ENCODE data around the gene TEX35. TPM values are rescaled to one million over a fixed set of nuclear protein-coding genes. Genes with fewer than 3 reads are reported as not detected.
"Not testable (repeated sequence)": the region's sequence is repeated elsewhere in the genome, so short reads cannot be mapped to it uniquely, and the experiment has no call there.

Gene TEX35
- polyA plus RNA-seq, 3 donors: 0.06 TPM; not detected in 2

- H3K27ac ChIP-seq (ENCODE audit: low read depth, low read length): no peak overlapping the region
- 91 to 95% (median 93%) methylated on average over 4 of the region's 4 CpGs for WGBS, 3 donors
Measured at GRCh38 chr1:178491721-178492120, 21.2 kb upstream of the TEX35 start.

DNA sequence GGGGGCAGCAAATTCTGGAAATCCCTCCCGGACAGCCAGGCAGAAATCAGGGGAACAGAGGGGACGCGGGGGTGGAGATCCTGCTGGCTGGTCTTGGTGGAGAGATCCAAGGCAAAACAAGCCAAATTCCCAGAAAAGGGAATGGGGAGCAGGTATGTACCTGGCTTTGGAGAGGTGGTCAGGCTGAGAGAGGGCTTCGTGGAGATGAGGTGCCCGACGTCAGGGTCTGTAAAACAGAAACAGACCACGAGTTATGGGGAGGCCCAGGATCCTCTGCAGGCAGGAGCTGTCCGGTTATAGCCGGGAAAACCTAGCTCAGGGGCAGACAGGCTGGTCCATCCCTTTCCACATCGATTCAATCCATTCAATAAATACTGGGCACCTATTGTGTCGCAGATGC, 20.6 kb upstream of the TEX35 start:
- H3K27ac ChIP-seq (ENCODE audit: low read depth, low read length): no peak overlapping the region
- 89 to 92% (median 90%) methylated on average over 11 of the region's 11 CpGs for WGBS, 3 donors

DNA sequence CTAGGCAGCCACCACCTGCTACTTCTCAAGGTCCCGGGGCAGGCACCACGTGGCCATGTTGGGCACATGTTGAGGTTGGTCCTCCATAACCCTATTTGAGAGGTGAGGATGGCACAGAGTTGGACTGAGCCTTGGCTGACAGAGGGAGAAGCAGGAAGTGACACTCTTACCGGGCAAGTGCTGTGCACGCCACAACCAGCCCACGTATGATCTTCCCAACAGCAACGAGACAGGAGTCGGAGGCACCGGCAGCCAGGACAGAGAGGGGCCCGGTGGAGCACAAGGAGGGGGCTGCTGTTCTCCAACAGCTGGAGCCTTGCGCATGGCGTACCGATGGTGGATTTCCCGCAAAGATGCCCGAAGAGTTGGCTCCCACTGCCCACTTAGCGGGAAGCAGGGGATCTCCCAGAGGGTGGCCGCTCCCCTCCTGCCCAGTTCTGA, 19.6 kb upstream of the TEX35 start:
- WGBS, 3 donors: 89 to 96% (median 91%) methylated on average over 15 to 16 of the region's 16 CpGs
- no peak overlapping the region for H3K27ac ChIP-seq (ENCODE audit: low read depth, low read length)

DNA sequence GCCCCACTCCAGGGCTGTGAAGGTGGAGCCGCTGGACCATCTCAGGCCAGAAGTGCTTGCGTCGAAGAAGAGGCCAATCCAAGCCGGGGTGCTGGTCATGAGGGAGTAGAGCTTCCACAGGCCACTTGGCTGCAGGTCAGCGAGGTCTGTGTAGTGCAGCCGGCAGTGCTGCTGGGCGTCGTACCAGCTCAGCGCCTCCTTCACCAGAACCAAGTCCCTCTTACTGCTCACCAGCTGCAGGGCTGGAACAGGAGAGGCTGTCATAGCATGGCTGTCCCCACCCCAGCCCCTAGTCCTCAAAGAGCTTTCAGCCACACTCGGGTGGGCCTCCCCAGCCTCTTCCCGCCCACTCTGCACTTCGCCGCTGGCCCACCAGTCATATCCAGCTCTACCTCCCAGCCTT, 18.3 kb upstream of the TEX35 start:
- H3K27ac ChIP-seq (ENCODE audit: low read depth, low read length): no peak overlapping the region
- 94 to 96% (median 95%) methylated on average over 13 of the region's 13 CpGs for WGBS, 3 donors

- no peak overlapping the region for H3K27ac ChIP-seq (ENCODE audit: low read depth, low read length)
- WGBS, 3 donors: 89 to 100% (median 99%) methylated on average over 1 of the region's 1 CpG
Measured at GRCh38 chr1:178495158-178495557, 17.8 kb upstream of the TEX35 start.

DNA sequence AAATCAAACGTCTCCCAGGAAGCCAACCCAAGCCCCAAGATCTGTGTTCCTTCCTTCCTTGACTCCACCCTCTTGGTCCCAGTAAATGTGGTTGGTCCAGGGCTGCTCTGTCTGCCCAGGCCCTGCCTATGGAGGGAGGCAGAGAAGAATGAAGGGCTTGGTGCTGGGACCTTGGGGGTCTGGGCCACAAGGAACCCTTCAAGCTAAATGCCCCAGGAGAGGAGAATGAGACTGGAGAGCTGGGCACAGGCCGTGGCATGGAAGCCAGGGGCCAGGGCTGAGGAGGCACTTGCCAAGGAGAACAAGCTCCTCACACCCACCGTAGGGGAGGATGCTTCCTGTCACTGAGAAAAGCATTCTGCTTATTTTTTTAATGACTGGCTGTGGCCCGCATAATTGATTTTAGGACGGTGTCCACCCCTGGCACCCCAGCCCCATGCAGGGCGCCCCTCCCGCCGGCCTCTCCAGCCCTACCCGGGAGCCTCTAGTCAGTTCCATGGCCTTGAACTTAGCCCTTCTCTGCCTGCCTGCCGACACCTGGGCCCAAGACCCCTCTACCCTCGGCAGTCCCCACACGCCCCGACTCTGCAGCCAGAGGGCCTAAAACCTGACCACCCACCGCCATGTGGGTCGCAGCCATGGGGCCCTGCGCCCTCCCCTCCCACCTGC, 17.0 kb upstream of the TEX35 start:
- 83 to 90% (median 86%) methylated on average over 16 of the region's 16 CpGs for WGBS, 3 donors
- H3K27ac ChIP-seq (ENCODE audit: low read depth, low read length): no peak overlapping the region

DNA sequence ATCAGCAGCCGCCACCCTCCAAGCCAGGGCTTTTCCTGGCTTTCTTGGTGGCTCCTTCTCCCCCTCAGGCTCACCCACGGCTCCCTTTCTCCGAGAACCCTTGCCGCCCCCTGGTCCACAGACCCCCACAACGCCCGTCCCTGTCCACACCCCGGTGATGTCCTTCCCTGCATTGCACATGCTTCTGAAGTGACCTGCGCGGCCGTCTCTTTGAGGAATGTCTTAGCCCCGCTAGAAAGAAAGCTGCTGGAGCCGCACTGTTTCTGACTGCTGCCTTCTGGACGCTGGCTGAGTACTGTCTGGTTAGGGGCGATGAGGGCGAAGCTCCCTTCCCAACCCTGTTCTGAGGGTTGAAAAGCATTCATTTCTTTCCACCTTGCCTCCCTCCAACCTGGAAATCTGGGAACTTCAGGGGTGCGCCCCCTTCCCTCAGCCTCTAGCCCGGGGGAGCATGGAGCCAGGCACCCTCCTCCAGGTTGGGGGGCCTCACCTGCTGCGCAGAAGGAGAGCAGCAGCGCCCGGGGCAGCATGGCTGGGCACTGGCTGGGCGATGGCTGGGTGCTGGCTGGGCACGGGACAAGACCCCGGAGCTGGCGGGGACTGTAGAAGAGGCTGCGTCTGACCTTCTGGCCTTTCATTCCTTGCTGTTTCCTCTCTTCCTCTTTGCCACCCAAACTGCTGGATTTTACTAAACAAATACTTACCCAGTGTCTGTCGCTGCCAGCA, 16.3 kb upstream of the TEX35 start, which contains the start of gene CLEC20A:
Gene CLEC20A (minus strand): TSS at position 555 of the 726 bp plus-strand sequence. CDS start 25 bp downstream, at position 530.
- no peak within 1 kb of the TSS for H3K27ac ChIP-seq (ENCODE audit: low read depth, low read length)
- WGBS, 3 donors: 93 to 97% (median 94%) methylated on average over 26 of the region's 26 CpGs

GRCh38 chr1:178497903-178498478, 14.9 kb upstream of the TEX35 start:
- WGBS, 3 donors: 87 to 90% (median 89%) methylated on average over 7 of the region's 7 CpGs

DNA sequence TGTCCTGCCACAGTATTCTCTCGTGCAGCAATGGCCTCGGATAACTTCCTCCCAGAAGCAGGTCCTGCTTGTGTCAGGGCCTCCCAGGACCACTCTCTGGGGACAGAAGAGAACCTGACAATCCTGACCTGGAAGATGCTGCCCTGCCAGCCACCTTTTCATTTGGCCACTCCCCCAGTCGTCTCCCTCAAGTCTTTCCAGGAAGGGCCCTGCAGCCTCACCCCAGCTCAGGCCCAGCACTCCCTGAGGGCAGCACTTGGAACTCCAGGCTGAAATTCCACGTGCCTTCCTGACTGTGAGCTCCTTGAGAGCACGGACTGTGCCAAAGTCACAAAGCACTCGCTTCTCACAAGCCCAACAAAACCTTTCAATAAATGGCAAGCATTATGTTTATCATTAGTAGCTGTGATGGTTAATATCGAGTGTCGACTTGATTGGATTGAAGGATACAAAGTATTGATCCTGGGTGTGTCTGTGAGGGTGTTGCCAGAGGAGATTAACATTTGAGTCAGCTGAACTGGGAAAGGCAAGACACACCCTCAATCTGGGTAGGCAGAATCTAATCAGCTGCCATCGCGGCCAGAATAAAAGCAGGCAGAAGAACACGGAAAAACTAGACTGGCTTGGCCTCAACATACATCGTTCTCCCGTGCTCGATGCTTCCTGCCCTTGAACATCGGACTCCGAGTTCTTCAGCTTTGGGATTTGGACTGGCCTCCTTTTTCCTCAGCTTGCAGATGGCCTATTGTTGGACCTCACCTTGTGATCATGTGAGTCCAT, 13.8 kb upstream of the TEX35 start:
- H3K27ac ChIP-seq (ENCODE audit: low read depth, low read length): no peak overlapping the region
- WGBS, 3 donors: 80 to 89% (median 88%) methylated on average over 16 of the region's 16 CpGs

More at GRCh38 chr1:178497903-178498478, 14.9 kb upstream of the TEX35 start:
- H3K27ac ChIP-seq (ENCODE audit: low read depth, low read length): no peak overlapping the region

GRCh38 chr1:178500091-178500770, 12.7 kb upstream of the TEX35 start:
- 84 to 86% (median 84%) methylated on average over 11 of the region's 11 CpGs for WGBS, 3 donors
- H3K27ac ChIP-seq (ENCODE audit: low read depth, low read length): no peak overlapping the region

DNA sequence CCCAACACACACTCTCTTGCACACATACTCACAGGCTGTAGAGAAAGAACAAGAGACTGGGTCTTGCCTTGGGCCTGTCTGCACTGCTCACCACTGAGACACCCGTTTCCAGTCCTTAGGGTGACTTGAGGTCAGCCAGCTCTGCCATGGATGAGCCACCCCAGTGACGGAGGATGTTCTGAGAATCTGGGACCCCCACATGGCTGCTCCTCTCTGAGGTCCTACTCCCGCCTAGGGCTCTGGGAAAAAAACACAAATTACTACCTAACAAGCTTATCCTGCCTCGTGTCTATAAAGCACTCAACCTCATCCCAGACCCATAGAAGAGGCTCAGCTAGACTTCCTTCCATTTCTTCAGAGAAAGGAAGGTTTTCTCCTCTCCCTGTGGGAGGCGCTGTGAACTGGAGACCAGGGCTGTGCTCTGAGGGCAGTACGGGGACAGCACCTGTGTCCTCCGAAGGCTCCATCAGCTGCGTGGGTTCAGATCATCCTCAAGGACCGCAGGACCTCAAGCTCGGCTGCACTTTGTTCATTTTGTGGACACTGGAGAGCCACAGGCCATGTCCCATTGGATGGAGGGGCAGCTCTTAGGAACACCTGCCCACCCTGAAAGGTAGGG, 11.9 kb upstream of the TEX35 start:
- 90 to 93% (median 93%) methylated on average over 10 of the region's 10 CpGs for WGBS, 3 donors
- H3K27ac ChIP-seq (ENCODE audit: low read depth, low read length): no peak overlapping the region

GRCh38 chr1:178501705-178502329, 11.1 kb upstream of the TEX35 start:
- 25 to 30% (median 26%) methylated on average over 5 of the region's 5 CpGs for WGBS, 3 donors
- H3K27ac ChIP-seq (ENCODE audit: low read depth, low read length): no peak overlapping the region

DNA sequence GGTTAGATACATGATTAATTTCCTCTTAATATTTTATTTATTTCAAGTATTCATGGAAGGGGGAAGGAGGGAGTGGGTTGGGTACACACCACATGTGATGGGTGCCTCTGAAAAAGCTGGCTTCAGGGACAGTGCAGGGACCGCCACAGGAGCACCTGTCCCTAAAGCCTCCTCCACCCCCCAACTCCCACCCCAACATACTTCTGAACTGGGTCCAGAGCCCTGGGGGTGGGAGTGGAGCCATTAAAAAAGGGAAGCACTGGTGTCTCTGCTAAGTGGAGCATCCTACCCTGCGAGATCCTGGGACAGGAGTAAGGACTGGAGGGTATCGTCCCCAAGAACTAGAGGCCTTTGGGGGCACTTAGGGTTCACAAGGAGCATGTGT, 10.6 kb upstream of the TEX35 start:
- WGBS, 3 donors: 88 to 92% (median 91%) methylated on average over 3 of the region's 3 CpGs
- no peak overlapping the region for H3K27ac ChIP-seq (ENCODE audit: low read depth, low read length)

GRCh38 chr1:178502856-178503255, 10.1 kb upstream of the TEX35 start:
- WGBS, 3 donors: 92 to 93% (median 93%) methylated on average over 5 of the region's 5 CpGs
- no peak overlapping the region for H3K27ac ChIP-seq (ENCODE audit: low read depth, low read length)

DNA sequence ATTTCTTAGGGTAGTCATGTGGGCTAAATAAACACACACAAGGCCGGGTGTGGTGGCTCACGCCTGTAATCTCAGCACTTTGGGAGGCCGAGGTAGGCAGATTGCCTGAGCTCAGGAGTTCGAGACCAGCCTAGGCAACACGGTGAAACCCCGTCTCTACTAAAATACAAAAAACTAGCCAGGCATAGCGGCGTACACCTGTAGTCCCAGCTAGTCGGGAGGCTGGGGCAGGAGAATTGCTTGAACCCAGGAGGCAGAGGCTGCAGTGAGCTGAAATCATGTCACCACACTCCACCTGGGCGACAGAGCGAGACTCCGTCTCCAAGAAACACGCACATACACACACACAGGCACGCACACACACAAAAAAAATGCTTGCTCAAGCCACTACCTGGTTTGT, 9.6 kb upstream of the TEX35 start:
- not testable (repeated sequence) for H3K27ac ChIP-seq (ENCODE audit: low read depth, low read length)
- whole genome bisulfite sequencing, 3 donors: 90 to 96% (median 94%) methylated on average over 14 of the region's 14 CpGs

- H3K27ac ChIP-seq (ENCODE audit: low read depth, low read length): no peak overlapping the region
- 70 to 83% (median 71%) methylated on average over 6 of the region's 6 CpGs for WGBS, 3 donors
Measured at GRCh38 chr1:178503849-178504248, 9.1 kb upstream of the TEX35 start.

DNA sequence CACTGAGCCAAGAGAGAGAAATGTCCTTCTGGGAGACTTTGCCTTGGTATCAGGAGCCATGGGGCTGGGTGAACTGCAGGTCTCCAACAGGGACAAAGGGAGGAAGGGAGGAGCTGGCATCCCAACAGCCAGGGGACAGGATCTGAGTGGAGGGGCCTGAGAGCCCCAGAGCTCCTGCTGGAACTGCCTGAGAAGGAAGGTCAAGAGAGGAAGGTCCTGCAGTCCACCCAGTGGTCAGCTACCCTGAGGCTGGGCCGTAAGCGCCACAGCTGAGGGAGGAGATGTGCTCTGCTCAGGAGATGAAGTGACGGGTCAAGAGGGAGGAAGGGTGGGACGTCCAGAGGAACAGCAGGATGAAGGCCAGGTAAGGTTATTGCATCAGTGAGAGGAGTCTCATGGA, 8.6 kb upstream of the TEX35 start:
- WGBS, 3 donors: 83 to 89% (median 84%) methylated on average over 4 of the region's 4 CpGs
- H3K27ac ChIP-seq (ENCODE audit: low read depth, low read length): no peak overlapping the region

Measured in adipose tissue (tissue), 3 donors.